ENCODE results near the gene TMEM117.

Gene TMEM117

GRCh38 chr12:43980627-43981191, 144.8 kb downstream of the TMEM117 start:
- Mint-ChIP-seq H3K27me3 (ENCODE audit: low read depth) (no peaks in the 10 kb centered on the region), H3K9me3 (no peaks in the 10 kb centered on the region), H3K4me1 (ENCODE audit: low read depth) (no peaks in the 10 kb centered on the region), H3K36me3 (ENCODE audit: low read depth) (no peaks in the 10 kb centered on the region), H3K4me3 (no peak overlapping the region), H3K27ac (no peak overlapping the region)

GRCh38 chr12:43981726-43982125, 145.8 kb downstream of the TMEM117 start:
- no peaks in the 10 kb centered on the region for H3K4me1 Mint-ChIP-seq (ENCODE audit: low read depth)
- no peaks in the 10 kb centered on the region for H3K36me3 Mint-ChIP-seq (ENCODE audit: low read depth)
- no peaks in the 10 kb centered on the region for H3K9me3 Mint-ChIP-seq
- H3K27me3 Mint-ChIP-seq (ENCODE audit: low read depth): no peaks in the 10 kb centered on the region
- H3K4me3 Mint-ChIP-seq: no peak overlapping the region
- H3K27ac Mint-ChIP-seq: no peak overlapping the region

- Mint-ChIP-seq H3K36me3 (ENCODE audit: low read depth) (no peaks in the 10 kb centered on the region), H3K4me3 (no peak overlapping the region), H3K27ac (no peak overlapping the region)
Measured at GRCh38 chr12:43982544-43982943, 146.7 kb downstream of the TMEM117 start.

GRCh38 chr12:43988838-43989560, 153.1 kb downstream of the TMEM117 start:
- H3K9me3 Mint-ChIP-seq: no peaks in the 10 kb centered on the region
- no peak overlapping the region for H3K4me3 Mint-ChIP-seq
- peaks cover 4% of the 10 kb centered on the region for H3K27me3 Mint-ChIP-seq (ENCODE audit: low read depth)
- peaks cover 4% of the 10 kb centered on the region for H3K4me1 Mint-ChIP-seq (ENCODE audit: low read depth)
- no peak overlapping the region for H3K27ac Mint-ChIP-seq
- H3K36me3 Mint-ChIP-seq (ENCODE audit: low read depth): no peaks in the 10 kb centered on the region

More at GRCh38 chr12:43982544-43982943, 146.7 kb downstream of the TMEM117 start:
- no peaks in the 10 kb centered on the region for H3K9me3 Mint-ChIP-seq
- no peaks in the 10 kb centered on the region for H3K27me3 Mint-ChIP-seq (ENCODE audit: low read depth)
- H3K4me1 Mint-ChIP-seq (ENCODE audit: low read depth): no peaks in the 10 kb centered on the region

GRCh38 chr12:43992856-43993255, 157.0 kb downstream of the TMEM117 start:
- Mint-ChIP-seq H3K27me3 (ENCODE audit: low read depth) (peaks cover 4% of the 10 kb centered on the region), H3K27ac (no peak overlapping the region), H3K9me3 (no peaks in the 10 kb centered on the region), H3K36me3 (ENCODE audit: low read depth) (no peaks in the 10 kb centered on the region), H3K4me3 (no peak overlapping the region), H3K4me1 (ENCODE audit: low read depth) (peaks cover 4% of the 10 kb centered on the region)

GRCh38 chr12:44000309-44000952, 164.6 kb downstream of the TMEM117 start:
- Mint-ChIP-seq H3K27me3 (ENCODE audit: low read depth) (no peaks in the 10 kb centered on the region), H3K36me3 (ENCODE audit: low read depth) (no peaks in the 10 kb centered on the region), H3K4me1 (ENCODE audit: low read depth) (no peaks in the 10 kb centered on the region), H3K9me3 (no peaks in the 10 kb centered on the region), H3K4me3 (no peak overlapping the region), H3K27ac (no peak overlapping the region)

GRCh38 chr12:44002607-44003006, 166.7 kb downstream of the TMEM117 start:
- Mint-ChIP-seq H3K4me1 (ENCODE audit: low read depth) (no peaks in the 10 kb centered on the region), H3K27me3 (ENCODE audit: low read depth) (no peaks in the 10 kb centered on the region)

GRCh38 chr12:44003721-44004120, 167.8 kb downstream of the TMEM117 start:
- Mint-ChIP-seq H3K27ac (no peak overlapping the region), H3K4me1 (ENCODE audit: low read depth) (no peaks in the 10 kb centered on the region), H3K9me3 (peaks cover 12% of the 10 kb centered on the region), H3K4me3 (no peak overlapping the region), H3K36me3 (ENCODE audit: low read depth) (no peaks in the 10 kb centered on the region), H3K27me3 (ENCODE audit: low read depth) (no peaks in the 10 kb centered on the region)

More at GRCh38 chr12:44002607-44003006, 166.7 kb downstream of the TMEM117 start:
- Mint-ChIP-seq H3K4me3 (no peak overlapping the region), H3K9me3 (peaks cover under 1% of the 10 kb centered on the region), H3K27ac (no peak overlapping the region), H3K36me3 (ENCODE audit: low read depth) (no peaks in the 10 kb centered on the region)

- H3K27me3 Mint-ChIP-seq (ENCODE audit: low read depth): no peaks in the 10 kb centered on the region
- no peaks in the 10 kb centered on the region for H3K36me3 Mint-ChIP-seq (ENCODE audit: low read depth)
- no peak overlapping the region for H3K27ac Mint-ChIP-seq
- no peak overlapping the region for H3K4me3 Mint-ChIP-seq
- H3K4me1 Mint-ChIP-seq (ENCODE audit: low read depth): no peaks in the 10 kb centered on the region
- no peaks in the 10 kb centered on the region for H3K9me3 Mint-ChIP-seq
Measured at GRCh38 chr12:44015333-44015941, 179.6 kb downstream of the TMEM117 start.

- no peaks in the 10 kb centered on the region for H3K9me3 Mint-ChIP-seq
- H3K27ac Mint-ChIP-seq: no peak overlapping the region
- H3K27me3 Mint-ChIP-seq (ENCODE audit: low read depth): no peaks in the 10 kb centered on the region
- no peaks in the 10 kb centered on the region for H3K36me3 Mint-ChIP-seq (ENCODE audit: low read depth)
- no peak overlapping the region for H3K4me3 Mint-ChIP-seq
- no peaks in the 10 kb centered on the region for H3K4me1 Mint-ChIP-seq (ENCODE audit: low read depth)
Measured at GRCh38 chr12:44017216-44017615, 181.3 kb downstream of the TMEM117 start.

- no peak overlapping the region for H3K27ac Mint-ChIP-seq
- no peaks in the 10 kb centered on the region for H3K27me3 Mint-ChIP-seq (ENCODE audit: low read depth)
- H3K9me3 Mint-ChIP-seq: no peaks in the 10 kb centered on the region
Measured at GRCh38 chr12:44019118-44019517, 183.2 kb downstream of the TMEM117 start.

GRCh38 chr12:44020555-44020954, 184.7 kb downstream of the TMEM117 start:
- H3K9me3 Mint-ChIP-seq: no peaks in the 10 kb centered on the region

More at GRCh38 chr12:44019118-44019517, 183.2 kb downstream of the TMEM117 start:
- Mint-ChIP-seq H3K4me1 (ENCODE audit: low read depth) (no peaks in the 10 kb centered on the region), H3K36me3 (ENCODE audit: low read depth) (no peaks in the 10 kb centered on the region), H3K4me3 (no peak overlapping the region)

GRCh38 chr12:44021471-44021971, 185.6 kb downstream of the TMEM117 start:
- H3K4me3 Mint-ChIP-seq: no peak overlapping the region

More at GRCh38 chr12:44020555-44020954, 184.7 kb downstream of the TMEM117 start:
- Mint-ChIP-seq H3K27ac (no peak overlapping the region), H3K36me3 (ENCODE audit: low read depth) (no peaks in the 10 kb centered on the region), H3K4me3 (no peak overlapping the region), H3K4me1 (ENCODE audit: low read depth) (no peaks in the 10 kb centered on the region), H3K27me3 (ENCODE audit: low read depth) (no peaks in the 10 kb centered on the region)

GRCh38 chr12:44025499-44025898, 189.6 kb downstream of the TMEM117 start:
- Mint-ChIP-seq H3K27me3 (ENCODE audit: low read depth) (no peaks in the 10 kb centered on the region), H3K4me1 (ENCODE audit: low read depth) (no peaks in the 10 kb centered on the region), H3K36me3 (ENCODE audit: low read depth) (no peaks in the 10 kb centered on the region), H3K4me3 (no peak overlapping the region), H3K9me3 (peaks cover 5% of the 10 kb centered on the region), H3K27ac (no peak overlapping the region)

More at GRCh38 chr12:44021471-44021971, 185.6 kb downstream of the TMEM117 start:
- Mint-ChIP-seq H3K27me3 (ENCODE audit: low read depth) (no peaks in the 10 kb centered on the region), H3K27ac (no peak overlapping the region), H3K4me1 (ENCODE audit: low read depth) (no peaks in the 10 kb centered on the region), H3K9me3 (no peaks in the 10 kb centered on the region), H3K36me3 (ENCODE audit: low read depth) (no peaks in the 10 kb centered on the region)
